Mesenteric fat pad (tissue), 1 donor: ENCODE measurements around the gene WNT10A. TPM values are rescaled to one million over a fixed set of nuclear protein-coding genes. Genes with fewer than 3 reads are reported as not detected.
A peak's percentile ranks its signal among the peaks of the same experiment; 100 is the strongest.

Experiments
- DNase-seq: peaks from one replicate; pipeline ENCODE4 v3.0.0-alpha.2; 2020; ENCODE audit warnings: low spot score
- total RNA-seq: library from RNA; stranded (reverse); fragmentation: NEBNext Ultra II Directional; extraction: Animal tissue kit (Norgen Biotek cat#: 25700); gene quantifications from one replicate; pipeline ENCODE4 v1.2.1, GENCODE V29; 2021
- donor health status: DM: yes; HTN: yes; CAD: no.

Gene WNT10A
- total RNA-seq, 1 donor from 2014 or later: not detected

GRCh38 chr2:218876562-218877219 lies 4.0 kb upstream of the WNT10A start:
- DNase-seq: no peak

DNA sequence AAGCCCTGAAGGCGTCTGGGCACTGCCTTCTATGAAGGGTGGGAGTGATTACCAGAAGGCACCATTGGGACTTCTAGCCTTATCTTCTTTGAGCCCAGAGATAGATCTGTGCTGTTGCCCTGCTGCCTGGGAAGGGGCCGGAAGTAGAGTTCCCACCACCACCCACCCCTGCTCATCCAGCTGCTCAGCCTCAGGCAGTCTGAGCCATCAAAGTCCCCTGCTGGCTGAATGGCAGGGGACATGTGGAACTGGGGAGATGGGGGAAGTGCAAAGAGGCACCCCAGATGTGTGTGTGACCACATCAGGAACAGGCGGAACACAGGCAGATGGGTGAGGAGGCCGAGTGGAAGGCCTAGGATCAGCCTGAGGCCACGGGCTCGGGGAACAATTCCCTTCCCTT lies 3.3 kb upstream of the WNT10A start:
- DNase-seq: no peak

GRCh38 chr2:218877891-218878290 lies 2.8 kb upstream of the WNT10A start:
- DNase-seq: no peak

DNA sequence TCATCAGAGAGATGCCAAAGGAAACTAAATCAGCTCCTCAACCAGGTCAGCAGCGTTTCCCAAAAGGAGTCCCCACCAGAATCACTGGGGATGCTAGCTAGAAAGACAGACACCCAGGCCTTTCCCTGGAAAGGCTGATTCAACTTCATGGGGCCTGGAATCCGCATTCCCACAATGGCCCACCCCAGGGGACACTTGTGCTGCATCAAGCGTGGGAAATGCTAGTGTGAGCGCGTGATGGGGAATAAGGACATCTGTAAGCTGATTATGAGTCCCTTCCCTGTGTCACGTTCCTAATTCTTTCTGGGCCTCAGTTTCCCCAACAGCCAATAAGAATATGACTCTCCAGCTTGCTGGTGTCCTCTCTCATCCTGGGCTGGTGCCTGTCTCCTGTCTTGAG lies 2.2 kb upstream of the WNT10A start:
- no peak for DNase-seq

GRCh38 chr2:218878926-218879761 lies 1.5 kb upstream of the WNT10A start:
- no peak for DNase-seq

GRCh38 chr2:218879776-218880101 lies 913 bp upstream of the WNT10A start:
- DNase-seq: no peak

- no peak for DNase-seq
Observed at GRCh38 chr2:218880859-218881594, 375 bp downstream of the WNT10A start.

DNA sequence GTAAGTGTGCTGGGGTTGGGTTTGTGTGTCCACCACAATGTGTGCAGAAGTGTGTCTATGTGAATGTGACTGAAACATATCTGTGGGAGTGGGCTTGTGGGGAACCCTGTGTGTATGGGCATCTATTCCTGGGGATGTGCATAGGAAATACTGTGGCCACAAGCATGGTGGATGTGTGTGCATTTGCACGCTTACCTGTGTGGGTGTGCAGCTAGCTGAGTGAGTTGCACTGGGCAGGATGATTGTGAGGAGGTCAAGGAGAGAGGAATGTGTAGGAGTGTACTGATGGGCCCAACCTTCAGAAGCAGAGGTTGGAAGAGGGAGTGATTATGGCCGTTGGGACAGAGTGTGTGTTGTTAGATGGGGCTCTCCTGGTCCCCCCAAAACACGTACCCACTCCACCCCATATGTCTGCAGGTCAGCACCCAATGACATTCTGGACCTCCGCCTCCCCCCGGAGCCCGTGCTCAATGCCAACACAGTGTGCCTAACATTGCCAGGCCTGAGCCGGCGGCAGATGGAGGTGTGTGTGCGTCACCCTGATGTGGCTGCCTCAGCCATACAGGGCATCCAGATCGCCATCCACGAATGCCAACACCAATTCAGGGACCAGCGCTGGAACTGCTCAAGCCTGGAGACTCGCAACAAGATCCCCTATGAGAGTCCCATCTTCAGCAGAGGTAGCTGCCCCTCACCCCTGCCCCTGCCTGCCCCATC lies 1.2 kb downstream of the WNT10A start:
- no peak for DNase-seq

DNA sequence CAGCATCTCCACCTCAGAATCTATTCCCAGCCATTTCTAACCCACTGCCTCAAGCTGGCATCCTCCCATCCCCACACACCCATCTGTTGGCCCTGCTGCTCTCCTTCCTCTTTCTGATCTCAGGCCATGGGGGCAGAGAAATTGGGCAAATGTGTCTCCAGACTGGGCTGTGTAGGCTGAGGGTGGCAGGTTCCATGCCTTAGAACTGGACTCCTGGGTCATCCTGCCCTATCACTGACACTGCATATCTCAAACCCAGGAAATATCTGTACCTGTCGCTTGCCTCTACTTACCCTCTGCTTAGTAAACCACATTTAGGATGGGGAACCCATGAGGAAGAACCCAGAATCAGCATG lies 1.8 kb downstream of the WNT10A start:
- DNase-seq: no peak

DNA sequence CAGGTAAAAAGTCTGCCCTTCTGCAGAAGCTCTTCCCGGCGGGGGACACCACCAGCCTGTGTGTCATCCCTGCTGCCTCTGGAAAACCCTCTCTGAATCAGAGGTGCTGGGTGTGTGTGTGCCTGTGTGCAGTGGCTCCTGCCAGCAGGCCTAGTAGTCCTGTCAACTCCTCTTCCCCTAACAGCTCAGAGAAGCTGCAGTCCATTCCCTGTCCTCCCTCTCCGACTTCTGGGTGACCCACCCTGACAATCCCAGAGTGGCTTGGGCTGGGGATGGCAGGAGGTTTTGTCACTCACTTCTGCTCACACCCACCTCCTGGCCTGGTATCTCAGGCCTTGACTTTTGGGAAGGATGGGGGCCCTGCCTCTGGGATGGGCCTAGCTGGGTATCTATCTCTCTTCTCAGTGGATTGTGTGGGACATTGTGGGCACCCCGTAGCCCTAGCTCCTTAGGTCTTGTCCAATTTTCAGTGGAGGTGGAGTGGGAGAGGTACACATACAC lies 2.3 kb downstream of the WNT10A start:
- no peak for DNase-seq

- DNase-seq: no peak
Observed at GRCh38 chr2:218883491-218884490, 3.1 kb downstream of the WNT10A start.

GRCh38 chr2:218884519-218884918 lies 3.9 kb downstream of the WNT10A start:
- DNase-seq: no peak

- no peak for DNase-seq
Observed at GRCh38 chr2:218885981-218886947, 5.6 kb downstream of the WNT10A start.

DNA sequence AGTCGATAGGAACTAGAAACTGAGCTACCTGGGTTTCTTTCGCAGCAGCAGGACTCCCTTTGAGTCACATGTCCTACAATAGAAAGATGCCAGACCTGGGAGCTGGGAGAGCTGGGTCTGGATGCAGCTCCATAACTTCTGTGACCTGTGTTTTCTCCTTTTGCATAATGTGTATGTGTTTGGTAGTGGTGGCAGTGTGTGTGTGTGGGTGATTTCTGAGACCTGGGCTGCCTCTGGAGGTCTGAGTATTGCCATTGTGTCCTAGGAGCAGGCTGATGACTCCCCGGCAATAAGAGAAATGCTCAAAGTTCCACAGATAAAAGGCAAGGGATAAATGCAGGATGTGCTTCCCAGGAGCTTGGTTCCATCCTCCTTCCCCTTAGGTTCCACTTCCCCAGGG lies 6.4 kb downstream of the WNT10A start:
- DNase-seq: no peak

DNA sequence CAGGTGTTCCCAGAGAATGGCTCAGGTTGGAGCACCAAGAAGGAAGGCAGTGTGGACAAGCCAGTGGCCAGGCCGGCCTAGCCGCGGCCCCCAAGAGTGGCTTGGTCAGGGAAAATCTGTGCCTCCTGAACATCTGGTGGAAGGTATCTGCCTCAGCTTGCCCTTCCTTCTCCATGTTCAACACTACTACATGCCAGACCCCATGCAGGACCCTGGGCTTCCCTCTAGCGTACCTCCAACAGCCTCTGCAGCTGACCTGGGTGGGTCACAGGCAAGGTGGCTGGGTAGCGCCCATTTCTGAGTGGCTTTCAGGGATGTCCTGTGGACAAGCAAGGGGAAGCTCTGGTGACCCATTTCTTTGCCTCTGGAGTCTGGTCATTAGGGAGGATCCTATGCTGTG lies 7.7 kb downstream of the WNT10A start:
- DNase-seq: no peak

GRCh38 chr2:218889937-218890336 lies 9.3 kb downstream of the WNT10A start:
- DNase-seq: peak; percentile 60

DNA sequence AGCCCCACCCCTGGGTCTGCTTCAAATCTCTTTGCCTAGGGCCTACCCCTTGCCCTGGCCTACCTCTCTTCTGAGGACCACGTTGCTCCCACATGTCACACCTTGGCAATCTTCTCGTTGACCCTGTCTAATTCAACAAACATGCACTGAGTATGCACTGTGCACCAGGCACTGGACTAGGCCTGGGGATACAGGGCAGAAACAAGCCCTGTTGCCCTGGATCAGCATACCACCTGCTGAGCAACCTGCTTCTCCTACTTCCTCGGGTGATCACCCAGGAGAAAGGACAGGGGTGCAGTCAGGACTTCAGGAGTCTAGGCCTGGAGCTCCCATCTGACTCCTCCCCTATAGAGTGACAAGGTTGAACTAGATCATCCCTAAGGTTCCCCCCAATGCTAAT lies 9.7 kb downstream of the WNT10A start:
- DNase-seq: peak; percentile 75

DNA sequence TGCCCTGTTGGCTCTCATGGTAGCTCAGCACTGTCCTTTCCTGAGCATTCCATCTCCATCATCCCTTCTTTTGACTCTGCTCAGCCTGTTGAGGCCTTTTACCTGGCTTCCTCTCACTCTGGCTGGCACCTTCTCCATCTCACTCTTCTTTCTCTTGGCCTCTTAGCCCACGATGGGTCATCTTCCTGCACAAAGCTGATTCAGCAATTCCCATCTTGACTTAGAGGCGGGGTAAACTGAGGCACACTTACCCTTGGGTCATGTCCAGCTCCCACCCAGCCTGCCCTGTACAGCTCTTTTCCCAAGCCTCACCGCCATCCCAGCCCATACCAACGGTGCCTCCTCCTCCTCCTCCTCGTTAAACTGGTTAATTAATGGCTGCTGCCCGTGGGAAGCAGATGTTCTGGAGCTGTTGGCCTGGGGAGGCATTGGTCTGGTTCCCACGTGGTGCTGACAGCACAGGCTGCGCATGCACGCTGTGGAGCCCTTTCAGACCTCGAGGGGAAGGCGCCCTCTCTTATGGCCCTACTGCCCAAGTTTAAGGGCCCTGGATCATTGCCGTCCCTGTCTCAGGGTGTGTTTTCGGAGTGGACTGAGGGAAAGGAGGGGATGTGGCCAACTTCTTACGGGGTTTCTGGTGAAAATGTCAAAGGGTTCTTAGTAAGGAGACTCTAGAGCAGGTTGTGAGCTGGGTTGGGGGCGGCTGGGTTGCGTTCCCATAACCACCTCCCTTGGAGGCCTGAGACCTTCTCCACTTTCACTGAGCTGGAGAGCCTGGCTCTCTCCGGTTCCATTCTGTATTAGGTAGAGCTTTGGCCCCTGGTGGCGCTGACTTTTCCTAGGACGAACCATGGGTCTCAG lies 10.9 kb downstream of the WNT10A start:
- DNase-seq: peak; percentile 76
